Dermis blood vessel endothelial cell (primary cell): Measurements from ENCODE around the gene CELF2. TPM values are rescaled to one million over a fixed set of nuclear protein-coding genes. Genes with fewer than 3 reads are reported as not detected.
A peak's percentile ranks its signal among the peaks of the same experiment; 100 is the strongest.
"Not testable (repeated sequence)": the region's sequence is repeated elsewhere in the genome, so short reads cannot be mapped to it uniquely, and the experiment has no call there.

ENCODE experiments used
- DNase-seq: peaks from one replicate; pipeline ENCODE4 v3.0.0; 2010
- total RNA-seq: library from RNA; depleted of rRNA; stranded (reverse); fragments of >200 nt; gene quantifications from 2 replicates; pipeline ENCODE4 v1.2.3, GENCODE V29; 2014

CELF2 gene
- 10.2 and 18.5 TPM in 2 replicates for total RNA-seq

GRCh38 chr10:11017570-11018431 is at the start of gene CELF2:
Gene CELF2 (plus strand): TSS chr10:11017872. CDS start chr10:11018090, 218 bp downstream.
- DNase-seq, result peak; percentile 70

GRCh38 chr10:10968257-10968588 is 49.4 kb upstream of the CELF2 start:
- DNase-seq, result no peak

DNA sequence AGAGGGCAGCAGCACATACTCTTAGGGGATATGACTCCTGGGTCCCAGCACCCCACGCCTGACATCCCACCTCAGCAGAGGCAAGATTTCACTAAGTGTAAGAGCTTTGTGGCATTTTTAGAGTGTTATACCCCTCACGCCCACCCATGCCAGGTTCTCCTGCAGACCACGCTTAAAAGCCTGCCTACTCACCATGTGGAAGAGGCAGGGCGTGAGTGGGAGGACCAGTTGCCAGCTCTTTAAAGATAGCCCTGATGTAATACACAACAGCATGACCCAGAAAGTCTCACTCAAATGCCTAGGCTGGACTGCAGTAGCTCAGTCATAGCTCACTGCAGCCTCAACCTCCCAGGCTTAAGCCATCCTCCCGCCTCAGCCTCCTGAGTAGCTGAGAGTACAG is 44.4 kb upstream of the CELF2 start:
- DNase-seq, result no peak

DNA sequence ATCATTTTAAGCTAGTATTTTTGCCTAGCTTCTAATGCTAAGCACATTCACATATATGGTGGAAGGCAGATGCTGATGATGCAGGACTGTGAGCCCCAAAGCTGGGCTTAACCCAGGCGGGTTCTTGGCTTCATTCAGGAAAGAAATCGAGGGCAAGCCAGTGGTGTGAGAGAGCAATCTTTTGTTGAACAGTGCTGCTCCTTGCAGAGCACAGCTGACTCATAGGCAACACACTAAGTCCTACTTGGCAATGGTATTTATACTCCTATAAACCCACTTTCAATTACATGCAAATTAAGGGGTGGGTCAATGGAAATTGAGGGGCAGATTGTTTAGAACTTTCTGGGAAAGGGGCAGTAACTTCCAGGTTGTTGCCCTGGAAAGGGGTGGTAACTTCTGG is 42.0 kb upstream of the CELF2 start:
- no peak for DNase-seq

- DNase-seq, result no peak
Measured at GRCh38 chr10:10976652-10977051, 41.0 kb upstream of the CELF2 start.

GRCh38 chr10:10977226-10977956 is 40.3 kb upstream of the CELF2 start:
- no peak for DNase-seq

- DNase-seq, result no peak
Measured at GRCh38 chr10:10977978-10978377, 39.7 kb upstream of the CELF2 start.

DNA sequence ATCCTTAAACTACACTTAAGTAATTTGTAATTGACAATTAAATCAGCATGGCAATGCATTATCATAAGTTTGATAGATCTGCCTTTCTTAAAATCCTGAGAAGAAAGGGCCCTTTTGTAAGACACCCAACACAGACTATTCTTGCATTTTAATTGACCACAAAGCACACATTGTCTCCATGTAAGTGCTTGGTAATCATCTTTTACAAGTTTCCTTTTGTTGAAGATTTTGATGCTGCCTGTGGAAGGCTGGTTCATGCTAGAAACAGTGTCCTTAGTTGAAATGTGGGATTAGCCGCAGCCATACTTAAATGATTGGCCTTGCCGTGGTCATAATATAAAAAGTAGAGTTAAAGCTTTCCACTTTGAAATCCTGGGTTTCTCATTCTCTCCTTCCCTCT is 32.3 kb upstream of the CELF2 start:
- no peak for DNase-seq

DNA sequence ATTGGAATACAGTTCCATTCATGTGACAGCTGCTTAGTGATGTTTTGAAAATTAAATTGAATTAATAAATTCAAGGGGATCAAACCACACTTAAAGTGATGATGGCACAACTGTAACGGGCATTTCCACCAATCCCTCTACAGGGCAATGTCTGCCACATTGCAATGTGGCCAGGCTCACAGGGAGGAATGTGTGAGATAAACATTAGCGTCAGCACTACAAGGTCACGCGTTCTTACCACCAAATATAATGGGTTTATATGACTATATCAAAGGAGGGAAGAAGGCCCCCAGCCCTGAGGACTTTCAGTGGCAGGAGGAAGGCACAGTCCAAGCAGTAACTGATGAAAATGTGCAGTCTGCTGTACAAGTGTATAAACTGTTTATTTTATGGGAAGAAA is 31.1 kb upstream of the CELF2 start:
- DNase-seq, result no peak

DNA sequence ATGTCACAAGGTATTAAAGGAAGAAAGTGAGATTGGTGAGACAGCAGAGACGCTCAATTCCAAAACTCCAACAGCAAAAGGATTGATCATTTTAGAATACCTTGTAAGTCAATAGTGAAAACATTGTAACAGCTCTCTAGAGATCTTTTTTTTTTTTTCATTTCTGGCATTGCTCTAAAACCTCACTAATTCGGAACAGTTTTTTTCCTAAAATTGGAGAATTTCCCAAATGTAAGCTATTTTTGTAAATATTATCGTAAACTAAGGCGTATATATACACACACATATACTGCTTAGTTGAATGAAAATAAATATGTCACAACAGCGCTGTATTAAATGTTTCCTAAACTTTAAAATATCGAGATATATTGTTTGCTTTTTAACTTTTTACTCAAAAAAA is 30.6 kb upstream of the CELF2 start:
- no peak for DNase-seq

DNA sequence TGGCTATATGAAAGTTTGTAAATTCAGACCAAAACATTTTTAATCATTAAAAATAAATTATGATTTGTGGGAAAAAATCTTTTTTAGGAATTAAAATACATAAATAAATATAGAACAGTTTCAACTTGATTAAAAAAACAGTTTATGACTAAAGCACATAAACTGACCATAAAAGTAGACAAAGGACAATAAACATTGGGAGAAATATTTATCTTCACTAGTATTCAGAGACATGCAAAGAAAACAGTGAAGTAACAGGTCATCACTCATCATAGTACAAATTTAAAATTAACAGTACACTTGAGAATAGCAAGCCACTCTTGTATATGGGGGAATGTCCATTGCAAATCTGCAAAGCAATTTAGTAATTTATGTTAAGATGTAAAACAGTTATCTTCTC is 28.0 kb upstream of the CELF2 start:
- DNase-seq, result no peak

GRCh38 chr10:10991144-10991543 is 26.5 kb upstream of the CELF2 start:
- DNase-seq, result no peak

DNA sequence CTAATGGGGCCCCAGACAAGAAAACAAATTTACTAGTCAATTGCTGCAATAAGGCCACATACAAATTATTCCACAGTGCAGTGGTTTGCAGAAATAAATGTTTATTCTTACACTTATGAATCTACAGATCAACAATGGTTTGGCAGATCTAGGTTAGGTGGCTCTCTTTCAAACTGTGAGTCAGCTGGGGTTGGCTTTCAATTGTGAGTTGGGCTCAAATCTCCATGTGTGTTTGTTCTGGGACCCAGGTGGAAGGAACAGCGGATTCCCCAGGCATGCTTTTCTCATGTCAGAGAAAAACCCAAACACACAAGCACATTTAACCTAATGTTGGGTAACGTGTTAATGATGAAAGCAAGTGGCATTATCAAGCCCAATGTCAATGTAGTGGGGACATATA is 25.6 kb upstream of the CELF2 start:
- DNase-seq, result no peak

DNA sequence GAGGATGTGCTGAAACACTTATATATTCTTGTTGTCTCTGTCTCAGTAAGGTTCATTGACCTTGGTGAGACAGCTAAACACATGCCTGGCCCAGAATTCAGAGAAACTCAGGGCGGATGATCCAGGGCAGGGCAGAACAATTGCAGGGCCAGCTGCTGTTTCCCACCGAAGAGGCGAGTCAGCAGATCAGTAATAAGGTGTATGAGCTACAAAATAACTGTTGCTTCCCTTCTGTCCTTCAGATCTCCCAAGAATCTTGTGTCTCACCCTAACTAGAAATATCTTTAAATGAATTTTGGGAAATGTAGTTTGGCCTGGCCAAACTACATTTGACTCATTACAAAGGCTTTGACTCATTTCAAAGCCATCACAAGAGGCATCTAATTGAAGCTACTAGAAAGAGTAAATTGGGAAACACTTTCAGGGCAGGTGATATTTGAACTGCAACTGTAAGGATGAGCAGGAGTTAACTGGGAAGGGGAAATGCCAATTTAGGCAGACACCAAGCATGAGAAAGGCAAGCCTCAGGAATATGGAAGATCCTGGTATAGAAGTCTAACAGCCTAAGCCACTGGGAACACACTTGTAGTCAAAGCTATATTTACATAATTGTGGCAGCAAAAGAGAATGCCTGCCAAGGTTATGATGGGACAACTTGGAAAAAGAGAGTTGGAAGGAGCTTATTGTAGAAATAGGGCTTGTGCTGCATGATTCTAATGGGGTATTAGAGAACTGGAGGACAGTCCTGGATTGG is 24.5 kb upstream of the CELF2 start:
- DNase-seq, result no peak

GRCh38 chr10:10993785-10994184 is 23.9 kb upstream of the CELF2 start:
- DNase-seq, result no peak

DNA sequence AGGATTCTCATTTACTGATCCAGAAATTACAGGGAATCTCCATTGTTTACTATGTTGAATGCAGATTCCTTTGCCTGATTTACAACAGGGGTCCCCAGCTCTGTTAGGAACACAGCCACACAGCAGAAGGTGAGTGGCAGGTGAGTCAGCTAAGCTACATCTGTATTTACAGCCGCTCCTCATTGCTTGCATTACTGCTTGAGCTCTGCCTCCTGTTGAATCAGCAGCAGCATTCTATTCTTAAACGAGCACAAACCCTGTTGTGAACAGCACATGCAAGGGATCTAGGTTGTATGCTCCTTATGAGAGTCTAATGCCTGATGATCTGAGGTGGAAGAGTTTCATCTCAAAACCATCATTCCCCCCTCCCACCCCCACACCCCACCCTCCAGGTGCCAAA is 23.3 kb upstream of the CELF2 start:
- DNase-seq, result no peak

DNA sequence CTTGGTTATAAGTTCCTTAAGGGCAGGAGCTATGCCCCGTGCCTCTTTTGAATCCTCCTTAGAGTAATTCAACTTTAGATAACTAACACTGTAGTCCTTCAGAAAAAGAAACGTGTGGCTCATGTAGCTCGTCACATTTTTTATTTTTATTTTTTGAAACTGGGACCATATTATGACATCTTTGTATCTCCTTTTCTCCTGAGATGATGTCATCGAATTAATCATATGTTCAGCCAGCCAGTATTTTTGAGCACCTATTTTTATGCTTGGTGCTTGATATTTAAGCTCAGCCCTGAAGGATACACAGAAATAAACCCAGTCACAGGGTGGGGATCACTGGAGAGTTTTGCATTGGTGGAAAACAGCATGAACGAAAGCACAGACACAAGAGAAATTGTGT is 22.6 kb upstream of the CELF2 start:
- DNase-seq, result no peak

- no peak for DNase-seq
Measured at GRCh38 chr10:10996966-10997620, 20.6 kb upstream of the CELF2 start.

GRCh38 chr10:10999501-10999900 is 18.2 kb upstream of the CELF2 start:
- DNase-seq, result not testable (repeated sequence)

DNA sequence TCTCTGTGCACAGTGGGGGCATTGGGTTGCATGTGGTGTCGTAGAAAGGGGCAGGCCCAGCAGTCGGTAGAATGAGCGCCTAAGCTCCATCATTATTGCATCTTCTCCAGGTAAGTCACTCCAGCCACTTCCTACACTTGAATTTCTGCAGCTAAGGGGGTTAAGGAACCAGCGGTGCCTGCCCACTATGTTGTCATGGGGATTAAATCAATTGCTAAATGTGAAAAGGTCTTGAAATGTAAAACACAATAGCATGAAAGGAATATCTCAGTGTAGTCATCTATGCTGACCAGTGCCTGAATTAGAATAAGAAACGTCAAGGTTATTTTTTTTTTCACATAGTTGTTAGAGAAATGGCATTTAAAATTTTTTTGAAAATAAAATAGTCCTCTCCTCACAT is 15.2 kb upstream of the CELF2 start:
- DNase-seq, result no peak

DNA sequence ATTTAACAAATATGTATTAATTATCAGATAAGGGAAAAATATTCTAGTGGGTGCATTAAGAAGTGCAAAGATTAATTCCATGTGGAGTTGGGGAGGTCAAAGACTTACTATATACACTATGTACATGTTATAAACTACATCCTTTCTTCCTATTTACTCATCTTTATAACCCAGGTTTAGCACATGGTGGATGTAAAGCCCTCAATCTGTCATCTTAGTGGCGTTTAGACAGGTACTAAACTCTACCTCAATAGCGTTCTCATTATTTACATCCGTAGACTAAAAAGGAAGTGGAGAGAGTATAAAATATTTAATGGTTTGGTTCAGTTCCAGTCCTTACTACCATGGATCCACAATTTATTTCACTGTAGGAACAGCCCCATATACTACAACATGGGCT is 14.8 kb upstream of the CELF2 start:
- no peak for DNase-seq

GRCh38 chr10:11003679-11004078 is 14.0 kb upstream of the CELF2 start:
- DNase-seq, result no peak
